Measurements from ENCODE around the gene PHLPP2.

Gene PHLPP2

GRCh38 chr16:71737501-71737900, 13.0 kb upstream of the PHLPP2 start:
- H3K27me3 ChIP-seq (ENCODE audit: low read depth), result no peaks in the 10 kb centered on the region
- in situ Hi-C loops (cut with MboI; ENCODE audit: low sequenced_read_pairs), result no loop called here
- DNase-seq (ENCODE audit: low spot score in 2 of 2), result no peak

DNA sequence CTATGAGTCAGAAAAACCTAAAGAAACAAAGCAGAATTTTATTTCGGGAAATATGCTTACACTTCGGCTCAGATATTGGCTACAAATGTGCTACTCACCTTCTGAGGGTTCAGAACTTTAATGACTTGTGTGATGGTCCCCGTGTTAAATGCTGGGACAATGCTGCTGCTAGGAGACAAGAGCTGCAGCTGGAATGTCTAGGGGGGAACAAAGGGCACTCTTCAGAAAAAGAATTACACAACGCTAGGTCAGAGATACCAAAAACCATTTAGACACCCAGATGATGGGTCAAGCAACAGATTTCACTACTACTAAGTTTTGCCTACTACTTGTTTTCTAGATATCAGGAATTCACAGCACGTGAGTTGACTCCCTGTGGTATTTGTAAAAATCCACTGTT, 10.0 kb upstream of the PHLPP2 start:
- no peaks in the 10 kb centered on the region for H3K27me3 ChIP-seq (ENCODE audit: low read depth)
- H3K9me3 ChIP-seq, result no peaks in the 10 kb centered on the region
- H3K4me3 ChIP-seq, result no peak overlapping the region
- peaks cover 58% of the 10 kb centered on the region for H3K36me3 ChIP-seq (replicated peaks)
- no peak for DNase-seq (ENCODE audit: low spot score in 2 of 2)
- H3K4me1 ChIP-seq, result peaks cover 6% of the 10 kb centered on the region; the same call in 1 of the 2 replicates
- in situ Hi-C loops (cut with MboI; ENCODE audit: low sequenced_read_pairs), result no loop called here

More at GRCh38 chr16:71737501-71737900, 13.0 kb upstream of the PHLPP2 start:
- H3K4me1 ChIP-seq, result no peaks in the 10 kb centered on the region
- H3K4me3 ChIP-seq, result no peak overlapping the region
- no peaks in the 10 kb centered on the region for H3K9me3 ChIP-seq
- peaks cover 56% of the 10 kb centered on the region for H3K36me3 ChIP-seq (replicated peaks)

DNA sequence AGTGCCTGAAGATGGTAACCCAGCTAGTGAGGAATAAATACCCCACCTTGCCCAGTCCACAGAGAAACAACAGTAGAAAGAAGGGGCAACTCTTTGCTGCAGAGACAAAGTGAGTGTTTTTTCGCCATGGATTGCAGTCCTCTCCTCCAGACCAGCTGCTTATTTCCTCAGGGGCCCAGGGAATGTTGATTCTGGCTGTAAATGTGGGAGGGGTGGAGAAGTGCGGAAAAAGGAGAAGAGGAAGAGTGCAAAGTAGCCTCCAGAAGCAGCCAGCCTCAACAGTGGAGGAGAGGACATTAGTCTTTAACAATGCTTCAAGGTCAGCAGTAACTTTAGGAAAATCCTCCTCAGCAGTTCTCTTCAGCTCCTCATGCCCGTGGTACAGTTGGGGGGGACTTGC, 8.1 kb upstream of the PHLPP2 start:
- H3K27me3 ChIP-seq (ENCODE audit: low read depth), result no peaks in the 10 kb centered on the region
- H3K4me3 ChIP-seq, result no peak overlapping the region
- in situ Hi-C loops (cut with MboI; ENCODE audit: low sequenced_read_pairs), result no loop called here
- DNase-seq (ENCODE audit: low spot score in 2 of 2), result no peak
- peaks cover 6% of the 10 kb centered on the region; the same call in 1 of the 2 replicates for H3K4me1 ChIP-seq
- peaks cover 41% of the 10 kb centered on the region for H3K36me3 ChIP-seq (replicated peaks)
- H3K9me3 ChIP-seq, result no peaks in the 10 kb centered on the region

- H3K36me3 ChIP-seq (replicated peaks), result peaks cover 12% of the 10 kb centered on the region
- H3K4me1 ChIP-seq, result peaks cover 6% of the 10 kb centered on the region
- H3K9me3 ChIP-seq, result no peaks in the 10 kb centered on the region
- in situ Hi-C loops (cut with MboI; ENCODE audit: low sequenced_read_pairs), result no loop called here
- no peak for DNase-seq (ENCODE audit: low spot score in 2 of 2)
- no peak overlapping the region for H3K4me3 ChIP-seq
- H3K27me3 ChIP-seq (ENCODE audit: low read depth), result no peaks in the 10 kb centered on the region
These were observed 3.2 kb upstream of the PHLPP2 start for GRCh38 chr16:71727551-71728324.

DNA sequence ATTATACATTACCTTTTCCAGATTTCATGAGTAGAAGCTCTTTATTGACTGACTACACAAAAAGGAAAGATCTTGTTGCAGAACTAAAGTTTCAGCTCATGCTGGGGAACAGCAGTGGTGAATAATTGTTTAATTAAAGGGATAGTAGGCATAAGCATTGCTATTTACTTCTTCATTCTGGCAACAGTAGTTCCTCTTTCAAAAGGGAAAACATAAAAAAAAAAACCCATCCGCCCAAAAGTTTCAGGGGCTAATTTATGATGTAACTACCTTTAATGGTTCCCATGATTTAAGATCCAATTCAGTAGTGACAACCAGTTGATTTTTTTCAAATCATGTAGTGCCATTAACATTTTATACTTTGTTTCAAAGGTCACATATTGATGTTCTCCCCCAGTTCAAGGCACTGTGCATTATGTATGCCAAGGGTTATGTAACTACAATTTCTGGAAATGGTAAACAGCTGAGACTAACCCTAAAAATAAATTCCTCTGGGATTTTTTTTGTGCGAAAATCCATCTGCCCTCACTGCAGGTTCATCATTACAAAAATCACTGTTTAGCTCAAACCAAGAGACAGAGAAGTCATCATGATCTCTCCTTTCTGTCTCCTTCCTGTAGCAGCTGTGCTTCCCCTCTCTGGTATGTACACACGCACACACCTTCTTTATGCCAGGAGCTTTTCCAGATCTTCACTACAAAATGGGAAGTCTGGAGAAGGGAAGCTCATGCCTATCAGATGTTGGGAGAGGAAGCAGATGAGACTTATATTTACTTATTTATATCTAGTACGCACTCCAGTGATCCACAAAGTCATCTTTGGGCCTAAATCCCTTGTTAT, 2.2 kb upstream of the PHLPP2 start:
- Histone ChIP-seq H3K4me1 (peaks cover 7% of the 10 kb centered on the region), H3K4me3 (no peak overlapping the region), H3K36me3 (replicated peaks) (peaks cover 2% of the 10 kb centered on the region), H3K27me3 (ENCODE audit: low read depth) (no peaks in the 10 kb centered on the region), H3K9me3 (no peaks in the 10 kb centered on the region)
- DNase-seq (ENCODE audit: low spot score in 2 of 2), result no peak
- in situ Hi-C loops (cut with MboI; ENCODE audit: low sequenced_read_pairs), result no loop called here

GRCh38 chr16:71723537-71724319, 773 bp downstream of the PHLPP2 start:
- DNase-seq (ENCODE audit: low spot score in 2 of 2), result peak; percentile 58 to 82
- in situ Hi-C loops (cut with MboI; ENCODE audit: low sequenced_read_pairs), result no loop called here
- no peaks in the 10 kb centered on the region for H3K9me3 ChIP-seq
- no peaks in the 10 kb centered on the region; the same call in 1 of the 2 replicates for H3K36me3 ChIP-seq (replicated peaks)
- peak overlapping the region; percentile 71 for H3K4me3 ChIP-seq
- H3K4me1 ChIP-seq, result peaks cover 3% of the 10 kb centered on the region
- H3K27me3 ChIP-seq (ENCODE audit: low read depth), result no peaks in the 10 kb centered on the region

- in situ Hi-C loops (cut with MboI; ENCODE audit: low sequenced_read_pairs), result no loop called here
- DNase-seq (ENCODE audit: low spot score in 2 of 2), result peak; percentile 73 to 89
- H3K4me3 ChIP-seq, result peak overlapping the region; percentile 71
- H3K27me3 ChIP-seq (ENCODE audit: low read depth), result no peaks in the 10 kb centered on the region
- no peaks in the 10 kb centered on the region; the same call in 1 of the 2 replicates for H3K36me3 ChIP-seq (replicated peaks)
- peaks cover 4% of the 10 kb centered on the region for H3K4me1 ChIP-seq
- no peaks in the 10 kb centered on the region for H3K9me3 ChIP-seq
These were observed 1.5 kb downstream of the PHLPP2 start for GRCh38 chr16:71722801-71723536.

DNA sequence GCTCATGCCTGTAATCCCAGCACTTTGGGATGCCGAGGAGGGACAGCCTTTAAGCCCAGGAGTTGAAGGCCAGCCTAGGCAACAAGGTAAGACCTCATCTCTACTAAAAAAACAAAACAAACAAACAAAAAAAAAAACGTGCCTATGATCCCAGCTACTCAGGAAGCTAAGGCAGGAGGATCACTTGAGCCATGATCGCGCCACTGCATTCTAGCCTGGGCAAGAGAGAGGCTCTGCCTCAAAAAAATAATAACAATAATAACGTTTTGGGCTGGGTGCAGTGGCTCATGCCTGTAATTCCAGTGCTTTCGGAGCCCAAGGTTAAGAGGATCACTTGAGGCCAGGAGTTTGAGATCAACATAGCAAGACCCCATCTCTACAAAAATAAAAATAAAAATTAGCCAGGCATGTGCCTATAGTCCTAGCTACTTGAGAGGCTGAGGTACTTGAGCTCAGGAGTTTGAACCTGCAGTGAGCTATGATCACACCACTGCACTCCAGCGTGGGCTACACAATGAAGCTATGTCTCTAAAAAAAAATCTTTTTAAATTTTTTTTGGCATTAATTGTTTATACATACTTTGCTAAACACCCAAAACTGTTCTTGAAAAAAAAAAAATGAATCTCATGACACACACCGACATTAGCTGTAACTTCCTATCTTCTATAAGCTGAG, 3.3 kb downstream of the PHLPP2 start:
- Histone ChIP-seq H3K36me3 (replicated peaks) (no peaks in the 10 kb centered on the region; the same call in 1 of the 2 replicates), H3K4me1 (peaks cover 14% of the 10 kb centered on the region)
- in situ Hi-C loops (cut with MboI; ENCODE audit: low sequenced_read_pairs), result no loop called here

GRCh38 chr16:71712501-71712900, 12.0 kb downstream of the PHLPP2 start:
- in situ Hi-C loops (cut with MboI; ENCODE audit: low sequenced_read_pairs), result no loop called here
- Histone ChIP-seq H3K9me3 (no peaks in the 10 kb centered on the region), H3K36me3 (replicated peaks) (no peaks in the 10 kb centered on the region; the same call in 1 of the 2 replicates), H3K4me3 (no peak overlapping the region), H3K27me3 (ENCODE audit: low read depth) (no peaks in the 10 kb centered on the region), H3K4me1 (peaks cover 48% of the 10 kb centered on the region)
- peak in 1 of 2 experiments; percentile 93 for DNase-seq (ENCODE audit: low spot score in 2 of 2)

More for the DNA sequence above, 3.3 kb downstream of the PHLPP2 start:
- no peaks in the 10 kb centered on the region for H3K9me3 ChIP-seq
- H3K4me3 ChIP-seq, result no peak overlapping the region
- no peaks in the 10 kb centered on the region for H3K27me3 ChIP-seq (ENCODE audit: low read depth)
- DNase-seq (ENCODE audit: low spot score in 2 of 2), result no peak

DNA sequence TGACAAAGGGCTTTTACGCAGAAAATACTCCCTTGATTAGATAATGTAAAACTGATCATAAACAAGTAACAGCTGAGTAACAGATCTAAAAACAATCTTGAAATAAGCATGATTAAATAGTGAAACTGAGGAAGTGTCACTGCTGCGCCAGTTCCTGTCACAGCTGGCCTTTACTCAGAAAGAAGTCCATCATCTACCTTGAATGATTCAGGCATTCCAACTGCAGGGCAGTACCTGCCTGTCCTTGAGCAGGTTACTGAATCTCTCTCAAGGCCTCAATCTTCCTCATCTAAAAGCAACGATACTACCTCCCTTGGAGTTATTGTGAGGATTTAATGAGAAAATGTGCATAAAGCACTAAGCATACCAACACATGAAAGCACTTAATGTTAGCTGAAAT, 12.7 kb downstream of the PHLPP2 start:
- no peaks in the 10 kb centered on the region; the same call in 1 of the 2 replicates for H3K36me3 ChIP-seq (replicated peaks)
- DNase-seq (ENCODE audit: low spot score in 2 of 2), result no peak
- peaks cover 47% of the 10 kb centered on the region for H3K4me1 ChIP-seq
- in situ Hi-C loops (cut with MboI; ENCODE audit: low sequenced_read_pairs), result no loop called here
- H3K4me3 ChIP-seq, result no peak overlapping the region
- no peaks in the 10 kb centered on the region for H3K9me3 ChIP-seq
- no peaks in the 10 kb centered on the region for H3K27me3 ChIP-seq (ENCODE audit: low read depth)

GRCh38 chr16:71709229-71709781, 15.2 kb downstream of the PHLPP2 start:
- no peaks in the 10 kb centered on the region for H3K9me3 ChIP-seq
- peaks cover 51% of the 10 kb centered on the region for H3K4me1 ChIP-seq
- in situ Hi-C loops (cut with MboI; ENCODE audit: low sequenced_read_pairs), result no loop called here

GRCh38 chr16:71708696-71709095, 15.8 kb downstream of the PHLPP2 start:
- H3K4me1 ChIP-seq, result peaks cover 51% of the 10 kb centered on the region
- H3K4me3 ChIP-seq, result no peak overlapping the region
- DNase-seq (ENCODE audit: low spot score in 2 of 2), result no peak
- in situ Hi-C loops (cut with MboI; ENCODE audit: low sequenced_read_pairs), result no loop called here
- no peaks in the 10 kb centered on the region for H3K27me3 ChIP-seq (ENCODE audit: low read depth)
- H3K9me3 ChIP-seq, result no peaks in the 10 kb centered on the region
- H3K36me3 ChIP-seq (replicated peaks), result no peaks in the 10 kb centered on the region; the same call in 1 of the 2 replicates

More at GRCh38 chr16:71709229-71709781, 15.2 kb downstream of the PHLPP2 start:
- H3K27me3 ChIP-seq (ENCODE audit: low read depth), result no peaks in the 10 kb centered on the region
- no peaks in the 10 kb centered on the region; the same call in 1 of the 2 replicates for H3K36me3 ChIP-seq (replicated peaks)
- peak in 1 of 2 experiments; percentile 20 for DNase-seq (ENCODE audit: low spot score in 2 of 2)
- no peak overlapping the region for H3K4me3 ChIP-seq

Measured in HAP-1 (cell line).